K562 (cell line): ENCODE results near the gene HADHA. TPM values are rescaled to one million over a fixed set of nuclear protein-coding genes. Genes with fewer than 3 reads are reported as not detected.

Experiments used
- HEY1 ChIP-seq: fragments of 250-450 bp; sonication (Bioruptor Pico); IDR thresholded peaks from 2 replicates; pipeline ENCODE4 v1.5.0; 2020; ENCODE audit warnings: mild to moderate bottlenecking, moderate library complexity, borderline replicate concordance
- JUND ChIP-seq, 2 experiments: IDR thresholded peaks; 2 replicates in 1 of 2; 3 replicates in 1 of 2; pipeline ENCODE4 v1.6.1; 2011; ENCODE audit warnings: borderline replicate concordance in 2 of 2, low read depth in 2 of 2, low read length in 2 of 2, improper control_type of control experiment in 1 of 2, missing biosample characterization in 1 of 2, missing genetic modification characterization in 1 of 2, missing genetic modification reagents in 1 of 2
- KLF13 ChIP-seq: fragments of 450-650 bp; IDR thresholded peaks from 2 replicates; pipeline ENCODE4 v1.6.1; 2016; ENCODE audit warnings: missing genetic modification characterization, low read depth, mild to moderate bottlenecking, missing compliant biosample characterization, moderate library complexity, borderline replicate concordance
- NONO ChIP-seq, 2 experiments: fragments of 200-400 bp in 1 of 2; fragments of 450-650 bp in 1 of 2; formaldehyde crosslinking in 1 of 2; IDR thresholded peaks; 2 replicates each; pipeline ENCODE4 v1.6.1; 2017; ENCODE audit warnings: low read depth in 2 of 2, mild to moderate bottlenecking in 2 of 2, moderate library complexity in 2 of 2, low read length in 1 of 2
- POLR2G ChIP-seq: fragments of 200-400 bp; formaldehyde crosslinking; IDR thresholded peaks from 2 replicates; pipeline ENCODE4 v1.6.1; 2017; ENCODE audit warnings: low read depth, mild to moderate bottlenecking, antibody characterized with exemption, low read length, moderate library complexity
- SMAD3 ChIP-seq: fragments of 450-650 bp; formaldehyde crosslinking; conservative IDR thresholded peaks from 2 replicates; pipeline ENCODE4 v1.4.0; 2020; ENCODE audit warnings: mild to moderate bottlenecking
- SOX6 ChIP-seq: fragments of 450-650 bp; IDR thresholded peaks from 2 replicates; pipeline ENCODE4 v1.6.1; 2014; ENCODE audit warnings: mild to moderate bottlenecking
- ZNF263 ChIP-seq: sonication (generic); formaldehyde crosslinking; IDR thresholded peaks from 2 replicates; pipeline ENCODE4 v1.8.0; 2022; ENCODE audit warnings: mild to moderate bottlenecking, missing genetic modification reagents, borderline replicate concordance
- ZNF766 ChIP-seq: fragments of 200-800 bp; sonication (Bioruptor generic); conservative IDR thresholded peaks from 2 replicates; pipeline ENCODE4 v1.6.1; 2016; ENCODE audit warnings: missing genetic modification characterization, missing compliant biosample characterization
- polyA plus RNA-seq, 8 experiments: library from polyadenylated mRNA; depleted of rRNA in 4 of 8; stranded (reverse) in 5 of 8; unstranded in 3 of 8; fragments of >200 nt; fragmentation: Nextera tagmentation in 2 of 8; fragmentation: Illumina TruSeq in 1 of 8; extraction: Ambion mirVana in 2 of 8; extraction: Trizol in 1 of 8; gene quantifications; 2 replicates each; pipeline versions ENCODE4 v1.2.1 to v1.2.3, GENCODE V29; 2011 to 2014; ENCODE audit warnings: inconsistent platforms in 1 of 8, missing spikeins in 1 of 8
- total RNA-seq, 7 experiments: library from RNA; depleted of rRNA in 6 of 7; stranded (reverse); fragments of >200 nt in 6 of 7; fragmentation: Illumina TruSeq in 2 of 7; extraction: Trizol in 2 of 7; gene quantifications; 2 replicates each; pipeline versions ENCODE4 v1.2.1 to v1.2.3, GENCODE V29; 2011 to 2021; ENCODE audit warnings: low replicate concordance in 1 of 7
- TF ChIP-seq, protein P1 (sequence below): fragments of 250-450 bp; sonication (Bioruptor Pico); IDR thresholded peaks from 2 replicates; pipeline ENCODE4 v1.8.0; 2022; ENCODE audit warnings: inconsistent platforms
- TF ChIP-seq, protein P2 (sequence below): fragments of 450-650 bp; IDR thresholded peaks from 2 replicates; pipeline ENCODE4 v1.6.1; 2016; ENCODE audit warnings: mild to moderate bottlenecking, moderate library complexity

HADHA gene
- total and polyA plus RNA-seq, 9 of the 15 experiments (the other 6 are each of a cell fraction or from before 2014, with no cell fraction given): 145 to 326 (median 202) TPM

DNA sequence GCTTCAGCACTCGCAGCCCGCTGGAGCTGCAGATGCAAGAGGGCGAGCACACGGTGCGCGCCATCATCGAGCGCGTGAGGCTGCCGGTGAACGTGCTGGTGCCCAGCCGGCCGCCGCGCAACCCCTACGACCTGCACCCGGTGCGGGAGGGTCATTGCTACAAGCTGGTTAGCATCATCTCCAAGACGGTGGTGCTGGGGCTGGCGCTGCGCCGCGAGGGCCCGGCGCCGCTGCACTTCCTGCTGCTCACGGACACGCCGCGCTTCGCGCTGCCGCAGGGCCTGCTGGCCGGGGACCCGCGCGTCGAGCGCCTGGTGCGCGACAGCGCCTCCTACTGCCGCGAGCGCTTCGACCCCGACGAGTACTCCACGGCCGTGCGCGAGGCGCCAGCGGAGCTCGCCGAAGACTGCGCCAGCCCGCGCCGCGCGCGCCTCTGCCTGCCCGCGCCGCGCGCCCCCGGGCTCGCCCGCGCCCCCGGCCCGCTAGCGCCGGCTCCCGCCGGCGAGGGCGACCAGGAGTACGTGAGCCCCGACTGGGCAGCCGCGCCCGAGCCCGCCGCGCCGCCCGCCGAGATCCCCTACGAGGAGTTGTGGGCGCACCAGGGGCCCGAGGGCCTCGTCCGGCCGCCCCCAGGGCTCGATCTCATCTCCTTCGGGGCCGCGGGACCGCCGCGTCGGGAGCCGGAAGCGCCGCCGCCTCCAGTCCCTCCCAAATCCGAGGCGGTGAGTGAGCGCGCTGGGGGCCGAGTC lies 59.7 kb downstream of the HADHA start (continued):
- TF ChIP-seq KLF13 (0 out of 2 replicates have a peak, but pooled peaks have one; percentile 30), HEY1 (CRISPR knock-in tag) (no peak), POLR2G (peak; percentile 87), ZNF263 (CRISPR knock-in tag) (peak; percentile 70; the same call in 1 of the 2 replicates), SMAD3 (CRISPR knock-in tag) (no peak), ZNF766 (CRISPR knock-in tag) (peak; percentile 96), NONO (IDR thresholded peaks at IDR 0.05; ENCODE audit: low read depth in 2 of 2, low read length in 1 of 2) (peak; percentile 46 to 93; a peak in 3 of 4 replicates), JUND (IDR thresholded peaks at IDR 0.05; ENCODE audit: borderline replicate concordance, low read depth, low read length) (peak; percentile 50; the same call in 1 of the 2 replicates), JUND (tag; IDR thresholded peaks at IDR 0.05; ENCODE audit: borderline replicate concordance, low read depth, low read length) (no peak; the same call in 2 of the 3 replicates), SOX6 (0 out of 2 replicates have a peak, but pooled peaks have one; percentile 28)
- TF ChIP-seq, protein P1, sequence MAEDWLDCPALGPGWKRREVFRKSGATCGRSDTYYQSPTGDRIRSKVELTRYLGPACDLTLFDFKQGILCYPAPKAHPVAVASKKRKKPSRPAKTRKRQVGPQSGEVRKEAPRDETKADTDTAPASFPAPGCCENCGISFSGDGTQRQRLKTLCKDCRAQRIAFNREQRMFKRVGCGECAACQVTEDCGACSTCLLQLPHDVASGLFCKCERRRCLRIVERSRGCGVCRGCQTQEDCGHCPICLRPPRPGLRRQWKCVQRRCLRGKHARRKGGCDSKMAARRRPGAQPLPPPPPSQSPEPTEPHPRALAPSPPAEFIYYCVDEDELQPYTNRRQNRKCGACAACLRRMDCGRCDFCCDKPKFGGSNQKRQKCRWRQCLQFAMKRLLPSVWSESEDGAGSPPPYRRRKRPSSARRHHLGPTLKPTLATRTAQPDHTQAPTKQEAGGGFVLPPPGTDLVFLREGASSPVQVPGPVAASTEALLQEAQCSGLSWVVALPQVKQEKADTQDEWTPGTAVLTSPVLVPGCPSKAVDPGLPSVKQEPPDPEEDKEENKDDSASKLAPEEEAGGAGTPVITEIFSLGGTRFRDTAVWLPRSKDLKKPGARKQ (CRISPR knock-in tag): peak; percentile 99
- TF ChIP-seq, protein P2, sequence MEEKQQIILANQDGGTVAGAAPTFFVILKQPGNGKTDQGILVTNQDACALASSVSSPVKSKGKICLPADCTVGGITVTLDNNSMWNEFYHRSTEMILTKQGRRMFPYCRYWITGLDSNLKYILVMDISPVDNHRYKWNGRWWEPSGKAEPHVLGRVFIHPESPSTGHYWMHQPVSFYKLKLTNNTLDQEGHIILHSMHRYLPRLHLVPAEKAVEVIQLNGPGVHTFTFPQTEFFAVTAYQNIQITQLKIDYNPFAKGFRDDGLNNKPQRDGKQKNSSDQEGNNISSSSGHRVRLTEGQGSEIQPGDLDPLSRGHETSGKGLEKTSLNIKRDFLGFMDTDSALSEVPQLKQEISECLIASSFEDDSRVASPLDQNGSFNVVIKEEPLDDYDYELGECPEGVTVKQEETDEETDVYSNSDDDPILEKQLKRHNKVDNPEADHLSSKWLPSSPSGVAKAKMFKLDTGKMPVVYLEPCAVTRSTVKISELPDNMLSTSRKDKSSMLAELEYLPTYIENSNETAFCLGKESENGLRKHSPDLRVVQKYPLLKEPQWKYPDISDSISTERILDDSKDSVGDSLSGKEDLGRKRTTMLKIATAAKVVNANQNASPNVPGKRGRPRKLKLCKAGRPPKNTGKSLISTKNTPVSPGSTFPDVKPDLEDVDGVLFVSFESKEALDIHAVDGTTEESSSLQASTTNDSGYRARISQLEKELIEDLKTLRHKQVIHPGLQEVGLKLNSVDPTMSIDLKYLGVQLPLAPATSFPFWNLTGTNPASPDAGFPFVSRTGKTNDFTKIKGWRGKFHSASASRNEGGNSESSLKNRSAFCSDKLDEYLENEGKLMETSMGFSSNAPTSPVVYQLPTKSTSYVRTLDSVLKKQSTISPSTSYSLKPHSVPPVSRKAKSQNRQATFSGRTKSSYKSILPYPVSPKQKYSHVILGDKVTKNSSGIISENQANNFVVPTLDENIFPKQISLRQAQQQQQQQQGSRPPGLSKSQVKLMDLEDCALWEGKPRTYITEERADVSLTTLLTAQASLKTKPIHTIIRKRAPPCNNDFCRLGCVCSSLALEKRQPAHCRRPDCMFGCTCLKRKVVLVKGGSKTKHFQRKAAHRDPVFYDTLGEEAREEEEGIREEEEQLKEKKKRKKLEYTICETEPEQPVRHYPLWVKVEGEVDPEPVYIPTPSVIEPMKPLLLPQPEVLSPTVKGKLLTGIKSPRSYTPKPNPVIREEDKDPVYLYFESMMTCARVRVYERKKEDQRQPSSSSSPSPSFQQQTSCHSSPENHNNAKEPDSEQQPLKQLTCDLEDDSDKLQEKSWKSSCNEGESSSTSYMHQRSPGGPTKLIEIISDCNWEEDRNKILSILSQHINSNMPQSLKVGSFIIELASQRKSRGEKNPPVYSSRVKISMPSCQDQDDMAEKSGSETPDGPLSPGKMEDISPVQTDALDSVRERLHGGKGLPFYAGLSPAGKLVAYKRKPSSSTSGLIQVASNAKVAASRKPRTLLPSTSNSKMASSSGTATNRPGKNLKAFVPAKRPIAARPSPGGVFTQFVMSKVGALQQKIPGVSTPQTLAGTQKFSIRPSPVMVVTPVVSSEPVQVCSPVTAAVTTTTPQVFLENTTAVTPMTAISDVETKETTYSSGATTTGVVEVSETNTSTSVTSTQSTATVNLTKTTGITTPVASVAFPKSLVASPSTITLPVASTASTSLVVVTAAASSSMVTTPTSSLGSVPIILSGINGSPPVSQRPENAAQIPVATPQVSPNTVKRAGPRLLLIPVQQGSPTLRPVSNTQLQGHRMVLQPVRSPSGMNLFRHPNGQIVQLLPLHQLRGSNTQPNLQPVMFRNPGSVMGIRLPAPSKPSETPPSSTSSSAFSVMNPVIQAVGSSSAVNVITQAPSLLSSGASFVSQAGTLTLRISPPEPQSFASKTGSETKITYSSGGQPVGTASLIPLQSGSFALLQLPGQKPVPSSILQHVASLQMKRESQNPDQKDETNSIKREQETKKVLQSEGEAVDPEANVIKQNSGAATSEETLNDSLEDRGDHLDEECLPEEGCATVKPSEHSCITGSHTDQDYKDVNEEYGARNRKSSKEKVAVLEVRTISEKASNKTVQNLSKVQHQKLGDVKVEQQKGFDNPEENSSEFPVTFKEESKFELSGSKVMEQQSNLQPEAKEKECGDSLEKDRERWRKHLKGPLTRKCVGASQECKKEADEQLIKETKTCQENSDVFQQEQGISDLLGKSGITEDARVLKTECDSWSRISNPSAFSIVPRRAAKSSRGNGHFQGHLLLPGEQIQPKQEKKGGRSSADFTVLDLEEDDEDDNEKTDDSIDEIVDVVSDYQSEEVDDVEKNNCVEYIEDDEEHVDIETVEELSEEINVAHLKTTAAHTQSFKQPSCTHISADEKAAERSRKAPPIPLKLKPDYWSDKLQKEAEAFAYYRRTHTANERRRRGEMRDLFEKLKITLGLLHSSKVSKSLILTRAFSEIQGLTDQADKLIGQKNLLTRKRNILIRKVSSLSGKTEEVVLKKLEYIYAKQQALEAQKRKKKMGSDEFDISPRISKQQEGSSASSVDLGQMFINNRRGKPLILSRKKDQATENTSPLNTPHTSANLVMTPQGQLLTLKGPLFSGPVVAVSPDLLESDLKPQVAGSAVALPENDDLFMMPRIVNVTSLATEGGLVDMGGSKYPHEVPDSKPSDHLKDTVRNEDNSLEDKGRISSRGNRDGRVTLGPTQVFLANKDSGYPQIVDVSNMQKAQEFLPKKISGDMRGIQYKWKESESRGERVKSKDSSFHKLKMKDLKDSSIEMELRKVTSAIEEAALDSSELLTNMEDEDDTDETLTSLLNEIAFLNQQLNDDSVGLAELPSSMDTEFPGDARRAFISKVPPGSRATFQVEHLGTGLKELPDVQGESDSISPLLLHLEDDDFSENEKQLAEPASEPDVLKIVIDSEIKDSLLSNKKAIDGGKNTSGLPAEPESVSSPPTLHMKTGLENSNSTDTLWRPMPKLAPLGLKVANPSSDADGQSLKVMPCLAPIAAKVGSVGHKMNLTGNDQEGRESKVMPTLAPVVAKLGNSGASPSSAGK: peak; percentile 93
